Type B pancreatic cell (in vitro differentiated cells): Measurements from ENCODE around the gene CYBA. TPM values are rescaled to one million over a fixed set of nuclear protein-coding genes. Genes with fewer than 3 reads are reported as not detected.

Experiments
- DNase-seq: peaks from one replicate; pipeline ENCODE4 v3.0.0; 2021; ENCODE audit warnings: mixed read lengths; ENCODE audit not compliant: unreplicated experiment; ENCODE audit errors: extremely low spot score
- H3K27ac Mint-ChIP-seq: 2 replicates; pipeline ENCODE4 v1.8.0; 2021; ENCODE audit warnings: mild to moderate bottlenecking, mixed read lengths
- H3K27me3 Mint-ChIP-seq: 2 replicates; pipeline ENCODE4 v1.8.0; 2021; ENCODE audit warnings: mixed read lengths
- H3K36me3 Mint-ChIP-seq: 2 replicates; pipeline ENCODE4 v1.8.0; 2021; ENCODE audit warnings: mixed read lengths
- H3K4me1 Mint-ChIP-seq: one replicate; pipeline ENCODE4 v1.8.0; 2021; ENCODE audit warnings: mixed read lengths; ENCODE audit not compliant: unreplicated experiment
- H3K4me3 Mint-ChIP-seq: 2 replicates; pipeline ENCODE4 v1.8.0; 2021; ENCODE audit warnings: mild to moderate bottlenecking, mixed read lengths
- H3K9me3 Mint-ChIP-seq: 2 replicates; pipeline ENCODE4 v1.8.0; 2021; ENCODE audit warnings: mixed read lengths
- total RNA-seq: library from RNA; stranded (reverse); gene quantifications from 2 replicates; pipeline ENCODE4 v1.2.1, GENCODE V29; 2021; ENCODE audit warnings: low replicate concordance
- TF ChIP-seq, protein P1 (sequence below): fragments of 200-600 bp; sonication (generic); conservative IDR thresholded peaks from 2 replicates; pipeline ENCODE4 v1.5.0; 2021; ENCODE audit warnings: antibody characterized with exemption, mild to moderate bottlenecking

The CYBA gene
- total RNA-seq, 1 donor from 2014 or later: 120 TPM

DNA sequence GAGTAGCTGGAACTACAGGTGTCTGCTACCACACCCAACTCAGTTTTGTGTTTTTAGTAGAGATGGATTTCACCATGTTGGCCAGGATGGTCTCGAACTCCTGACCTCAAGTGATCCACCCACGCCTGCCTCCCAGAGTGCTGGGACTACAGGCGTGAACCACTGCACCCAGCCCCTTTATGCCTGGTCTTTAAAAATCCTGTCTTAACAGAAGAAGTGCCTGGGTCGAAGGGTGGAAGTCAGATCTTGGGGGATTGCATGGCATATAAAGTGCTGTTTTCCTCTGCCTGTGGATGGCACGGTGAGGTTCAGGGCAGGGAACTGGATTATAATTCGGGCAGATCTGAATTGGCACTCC is 50.3 kb downstream of the CYBA start:
- no peaks in the 10 kb centered on the region for H3K9me3 Mint-ChIP-seq
- H3K36me3 Mint-ChIP-seq: peaks cover 8% of the 10 kb centered on the region
- TF ChIP-seq, protein P1, sequence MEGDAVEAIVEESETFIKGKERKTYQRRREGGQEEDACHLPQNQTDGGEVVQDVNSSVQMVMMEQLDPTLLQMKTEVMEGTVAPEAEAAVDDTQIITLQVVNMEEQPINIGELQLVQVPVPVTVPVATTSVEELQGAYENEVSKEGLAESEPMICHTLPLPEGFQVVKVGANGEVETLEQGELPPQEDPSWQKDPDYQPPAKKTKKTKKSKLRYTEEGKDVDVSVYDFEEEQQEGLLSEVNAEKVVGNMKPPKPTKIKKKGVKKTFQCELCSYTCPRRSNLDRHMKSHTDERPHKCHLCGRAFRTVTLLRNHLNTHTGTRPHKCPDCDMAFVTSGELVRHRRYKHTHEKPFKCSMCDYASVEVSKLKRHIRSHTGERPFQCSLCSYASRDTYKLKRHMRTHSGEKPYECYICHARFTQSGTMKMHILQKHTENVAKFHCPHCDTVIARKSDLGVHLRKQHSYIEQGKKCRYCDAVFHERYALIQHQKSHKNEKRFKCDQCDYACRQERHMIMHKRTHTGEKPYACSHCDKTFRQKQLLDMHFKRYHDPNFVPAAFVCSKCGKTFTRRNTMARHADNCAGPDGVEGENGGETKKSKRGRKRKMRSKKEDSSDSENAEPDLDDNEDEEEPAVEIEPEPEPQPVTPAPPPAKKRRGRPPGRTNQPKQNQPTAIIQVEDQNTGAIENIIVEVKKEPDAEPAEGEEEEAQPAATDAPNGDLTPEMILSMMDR: no peak
- no peak overlapping the region for H3K4me3 Mint-ChIP-seq
- H3K27ac Mint-ChIP-seq: no peak overlapping the region
- no peak for DNase-seq
- H3K27me3 Mint-ChIP-seq: no peaks in the 10 kb centered on the region
- no peaks in the 10 kb centered on the region for H3K4me1 Mint-ChIP-seq

GRCh38 chr16:88599825-88600538 is 50.9 kb downstream of the CYBA start:
- Mint-ChIP-seq H3K4me1 (no peaks in the 10 kb centered on the region), H3K27ac (no peak overlapping the region), H3K4me3 (no peak overlapping the region), H3K36me3 (peaks cover 8% of the 10 kb centered on the region), H3K9me3 (no peaks in the 10 kb centered on the region), H3K27me3 (no peaks in the 10 kb centered on the region)
- TF ChIP-seq, protein P1: no peak
- DNase-seq: no peak

DNA sequence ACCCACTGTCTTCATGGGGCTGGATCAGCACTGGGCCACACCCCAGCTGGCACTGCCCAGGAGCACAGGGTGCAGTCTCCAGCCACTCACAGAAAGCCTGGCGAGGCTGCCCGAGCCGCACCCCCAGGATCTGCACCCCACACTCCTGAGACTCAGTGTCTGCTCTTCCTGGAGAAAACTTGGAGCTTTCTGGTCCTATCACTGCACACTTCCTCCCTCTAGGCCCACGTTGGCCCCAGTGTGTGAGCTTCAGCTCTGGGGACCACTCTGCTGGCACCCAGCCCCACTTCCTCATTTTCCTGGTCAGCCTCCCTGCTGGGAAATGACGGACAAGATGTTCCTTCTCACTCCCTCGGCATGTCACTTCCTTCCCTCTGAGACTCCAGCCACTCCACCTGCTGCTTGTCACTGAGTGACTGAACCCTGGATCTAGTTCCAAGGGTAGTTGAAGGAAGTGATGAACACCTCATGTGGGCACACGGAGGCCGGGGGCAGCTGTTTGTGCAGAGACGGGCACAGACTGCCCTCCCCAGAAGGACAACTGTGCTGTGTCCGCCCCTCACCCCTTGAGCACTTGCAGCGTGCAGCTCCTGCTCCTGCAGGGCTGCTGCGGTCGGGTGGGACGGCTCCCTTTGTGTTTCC is 51.6 kb downstream of the CYBA start:
- peaks cover 11% of the 10 kb centered on the region for H3K36me3 Mint-ChIP-seq
- TF ChIP-seq, protein P1: no peak
- no peak overlapping the region for H3K4me3 Mint-ChIP-seq
- no peak overlapping the region for H3K27ac Mint-ChIP-seq
- H3K27me3 Mint-ChIP-seq: no peaks in the 10 kb centered on the region
- no peak for DNase-seq
- H3K4me1 Mint-ChIP-seq: no peaks in the 10 kb centered on the region
- H3K9me3 Mint-ChIP-seq: no peaks in the 10 kb centered on the region

- Mint-ChIP-seq H3K27ac (no peak overlapping the region), H3K4me1 (no peaks in the 10 kb centered on the region), H3K36me3 (peaks cover 14% of the 10 kb centered on the region), H3K4me3 (no peak overlapping the region), H3K27me3 (no peaks in the 10 kb centered on the region), H3K9me3 (no peaks in the 10 kb centered on the region)
- TF ChIP-seq, protein P1: no peak
- DNase-seq: no peak
These were observed 52.9 kb downstream of the CYBA start for GRCh38 chr16:88597856-88598491.

DNA sequence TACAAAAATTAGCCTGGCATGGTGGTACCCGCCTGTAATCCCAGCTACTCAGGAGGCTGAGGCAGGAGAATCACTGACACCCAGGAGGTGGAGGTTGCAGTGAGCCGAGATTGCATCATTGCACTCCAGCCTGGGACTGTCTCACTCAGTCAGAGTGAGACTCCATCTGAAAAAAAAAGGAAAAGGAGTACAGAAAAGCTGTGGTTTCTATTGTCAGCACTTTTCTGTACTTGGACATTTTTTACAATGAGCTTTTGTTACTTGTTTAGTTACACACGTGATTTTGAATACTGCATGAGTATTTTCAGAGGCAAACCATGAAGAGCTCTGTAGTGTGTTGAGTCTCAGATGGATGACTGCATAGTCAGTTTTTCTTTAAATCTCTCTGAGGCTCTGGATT is 54.4 kb downstream of the CYBA start:
- DNase-seq: no peak
- Mint-ChIP-seq H3K36me3 (peaks cover 14% of the 10 kb centered on the region), H3K4me1 (no peaks in the 10 kb centered on the region), H3K27ac (no peak overlapping the region), H3K9me3 (no peaks in the 10 kb centered on the region), H3K4me3 (no peak overlapping the region), H3K27me3 (no peaks in the 10 kb centered on the region)
- TF ChIP-seq, protein P1: no peak
